Right forelimb (tissue), 1 donor: ENCODE measurements around the gene DEGS1.
"Not testable (repeated sequence)": the region's sequence is repeated elsewhere in the genome, so short reads cannot be mapped to it uniquely, and the experiment has no call there.

Experiments used
- DNase-seq: peaks from one replicate; pipeline ENCODE4 v3.0.0-alpha.2; 2018

Gene DEGS1

DNA sequence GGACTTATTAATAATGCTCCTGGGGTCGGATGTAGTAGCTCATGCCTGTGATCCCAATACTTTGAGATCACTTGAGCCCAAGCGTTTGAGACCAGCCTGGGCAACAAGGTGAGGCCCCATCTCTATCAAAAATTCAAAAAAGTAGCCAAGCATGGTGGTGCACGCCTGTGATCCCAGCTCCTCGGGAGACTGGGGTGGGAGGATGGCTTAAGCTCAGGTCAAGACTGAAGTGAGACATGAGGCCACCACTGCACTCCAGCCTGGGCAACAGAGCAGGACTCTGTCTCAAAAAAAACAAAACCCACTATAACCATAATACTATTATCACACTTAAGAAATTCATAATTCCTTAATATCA, 1.6 kb upstream of the DEGS1 start:
- no peak for DNase-seq

DNA sequence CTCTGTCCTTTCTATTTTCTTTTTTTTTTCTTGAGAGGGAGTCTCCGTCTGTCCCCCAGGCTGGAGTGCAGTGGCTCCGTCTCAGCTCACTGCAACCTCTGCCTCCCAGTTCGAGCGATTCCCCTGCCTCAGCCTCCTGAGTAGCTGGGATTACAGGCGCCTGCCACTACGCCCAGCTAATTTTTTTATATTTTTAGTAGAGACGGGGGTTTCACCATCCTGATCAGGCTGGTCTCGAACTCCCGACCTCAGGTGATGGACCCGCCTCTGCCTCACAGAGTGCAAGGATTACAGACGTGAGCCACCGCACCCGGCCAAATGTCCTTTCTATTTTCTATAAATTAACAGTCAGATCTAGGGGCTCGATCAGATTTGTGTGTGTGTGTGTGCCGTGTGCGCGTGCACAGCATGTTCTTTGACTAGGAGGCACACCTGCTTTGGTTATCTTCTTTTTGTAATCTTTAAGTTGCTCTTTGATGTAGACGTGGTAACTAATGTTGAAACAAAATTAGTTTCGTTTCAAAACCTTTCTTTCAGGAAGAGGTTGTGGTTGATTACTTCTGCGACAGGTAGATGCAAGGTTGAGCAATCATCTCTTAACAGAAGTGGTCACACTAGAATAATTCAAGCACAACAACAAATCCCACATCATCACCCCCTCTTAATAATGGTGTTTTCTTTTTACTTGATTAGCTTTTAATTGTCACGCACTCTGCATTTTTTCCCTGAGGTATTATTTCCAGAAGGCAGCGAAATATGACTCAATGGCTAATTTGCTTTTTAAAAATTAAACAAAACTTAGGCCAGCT, 779 bp upstream of the DEGS1 start:
- no peak for DNase-seq

DNA sequence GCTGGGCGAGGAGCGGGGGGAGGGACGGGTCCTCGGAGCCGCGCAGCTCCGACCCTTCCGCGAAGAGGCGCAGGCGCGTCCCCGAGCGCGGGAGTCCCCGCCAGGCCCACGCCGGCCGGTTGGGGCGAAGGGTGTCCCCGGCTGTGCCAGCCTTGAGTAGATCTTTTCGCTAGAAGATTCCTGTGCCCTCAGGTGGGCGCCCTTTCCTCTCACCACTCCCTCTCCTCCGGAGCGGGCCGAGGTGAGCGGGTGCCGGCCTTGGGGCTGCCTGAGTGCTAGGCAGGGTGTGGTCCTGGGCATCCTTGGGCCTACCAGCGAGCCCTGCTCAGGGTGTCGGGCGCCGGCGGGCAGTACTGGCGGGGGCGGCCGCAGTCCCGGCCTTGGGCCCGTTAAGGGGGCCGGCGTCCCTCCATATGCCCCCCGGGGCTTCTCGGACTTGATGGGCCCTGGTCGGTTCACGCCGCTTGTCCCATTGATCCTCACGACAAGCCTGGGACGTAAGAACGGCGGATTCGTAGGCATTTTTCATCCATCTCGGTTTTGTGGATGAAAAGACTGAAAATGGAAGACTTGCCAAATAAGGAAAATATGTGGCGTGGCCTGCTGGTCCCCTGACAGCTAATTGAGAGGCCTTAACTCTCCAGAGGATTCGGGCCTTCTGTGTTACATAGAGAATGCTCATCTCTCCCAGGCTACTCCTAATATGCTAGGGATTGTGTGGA, 712 bp downstream of the DEGS1 start:
- peak; percentile 84 for DNase-seq

DNA sequence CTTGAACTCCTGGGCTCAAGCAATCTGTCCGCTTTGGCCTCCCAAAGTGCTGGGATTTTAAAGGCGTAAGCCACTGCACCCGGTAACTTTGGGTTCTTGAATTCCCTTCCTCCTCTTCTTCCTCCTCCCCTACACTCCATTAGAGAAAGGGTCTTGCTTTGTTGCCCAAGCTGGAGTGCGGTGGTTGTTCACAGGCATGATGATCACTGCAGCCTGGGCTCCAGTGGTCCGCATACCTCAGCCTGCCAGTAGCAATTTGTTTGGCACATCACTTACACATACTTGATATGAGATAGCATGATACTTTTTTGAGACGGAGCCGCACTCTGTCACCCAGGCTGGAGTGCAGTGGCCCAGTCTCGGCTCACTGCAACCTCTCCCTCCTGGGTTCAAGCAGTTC, 2.2 kb downstream of the DEGS1 start:
- no peak for DNase-seq

DNA sequence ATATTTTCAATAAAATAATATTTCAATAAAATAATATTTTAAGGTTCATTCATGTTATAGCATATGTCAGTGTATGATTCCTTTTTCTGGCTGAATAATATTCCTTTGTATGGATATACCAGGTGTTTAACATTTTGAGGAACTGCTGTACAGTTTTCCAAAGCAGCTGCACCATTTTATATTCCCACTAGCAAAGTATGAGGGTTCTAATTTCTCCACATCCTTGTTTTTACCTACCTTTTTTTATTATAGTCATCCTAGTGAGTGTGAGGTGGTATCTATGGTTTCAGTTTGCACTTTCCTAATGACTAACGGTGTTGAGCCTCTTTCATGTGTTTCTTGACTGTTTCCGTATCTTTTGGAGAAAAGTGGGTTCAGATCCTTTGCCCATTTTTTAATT, 5.2 kb downstream of the DEGS1 start:
- DNase-seq: no peak

DNA sequence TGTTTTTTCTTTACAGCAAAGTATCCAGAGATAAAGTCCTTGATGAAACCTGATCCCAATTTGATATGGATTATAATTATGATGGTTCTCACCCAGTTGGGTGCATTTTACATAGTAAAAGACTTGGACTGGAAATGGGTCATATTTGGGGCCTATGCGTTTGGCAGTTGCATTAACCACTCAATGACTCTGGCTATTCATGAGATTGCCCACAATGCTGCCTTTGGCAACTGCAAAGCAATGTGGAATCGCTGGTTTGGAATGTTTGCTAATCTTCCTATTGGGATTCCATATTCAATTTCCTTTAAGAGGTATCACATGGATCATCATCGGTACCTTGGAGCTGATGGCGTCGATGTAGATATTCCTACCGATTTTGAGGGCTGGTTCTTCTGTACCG, 6.5 kb downstream of the DEGS1 start:
- no peak for DNase-seq

DNA sequence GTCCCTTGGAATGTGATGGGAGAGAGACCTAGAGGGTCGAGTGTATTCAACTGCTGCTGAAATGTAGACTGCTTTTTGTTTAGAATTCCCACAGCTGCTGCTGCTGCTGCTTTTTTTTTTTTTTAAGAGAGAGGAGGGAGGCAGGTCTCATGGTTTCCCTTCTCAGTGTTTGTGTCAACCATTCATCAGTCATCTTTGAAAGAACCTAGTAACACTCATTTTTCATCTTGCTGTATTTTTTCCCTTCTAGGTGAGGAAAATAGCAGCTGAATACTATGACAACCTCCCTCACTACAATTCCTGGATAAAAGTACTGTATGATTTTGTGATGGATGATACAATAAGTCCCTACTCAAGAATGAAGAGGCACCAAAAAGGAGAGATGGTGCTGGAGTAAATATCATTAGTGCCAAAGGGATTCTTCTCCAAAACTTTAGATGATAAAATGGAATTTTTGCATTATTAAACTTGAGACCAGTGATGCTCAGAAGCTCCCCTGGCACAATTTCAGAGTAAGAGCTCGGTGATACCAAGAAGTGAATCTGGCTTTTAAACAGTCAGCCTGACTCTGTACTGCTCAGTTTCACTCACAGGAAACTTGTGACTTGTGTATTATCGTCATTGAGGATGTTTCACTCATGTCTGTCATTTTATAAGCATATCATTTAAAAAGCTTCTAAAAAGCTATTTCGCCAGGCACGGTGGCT, 9.2 kb downstream of the DEGS1 start:
- DNase-seq: no peak

DNA sequence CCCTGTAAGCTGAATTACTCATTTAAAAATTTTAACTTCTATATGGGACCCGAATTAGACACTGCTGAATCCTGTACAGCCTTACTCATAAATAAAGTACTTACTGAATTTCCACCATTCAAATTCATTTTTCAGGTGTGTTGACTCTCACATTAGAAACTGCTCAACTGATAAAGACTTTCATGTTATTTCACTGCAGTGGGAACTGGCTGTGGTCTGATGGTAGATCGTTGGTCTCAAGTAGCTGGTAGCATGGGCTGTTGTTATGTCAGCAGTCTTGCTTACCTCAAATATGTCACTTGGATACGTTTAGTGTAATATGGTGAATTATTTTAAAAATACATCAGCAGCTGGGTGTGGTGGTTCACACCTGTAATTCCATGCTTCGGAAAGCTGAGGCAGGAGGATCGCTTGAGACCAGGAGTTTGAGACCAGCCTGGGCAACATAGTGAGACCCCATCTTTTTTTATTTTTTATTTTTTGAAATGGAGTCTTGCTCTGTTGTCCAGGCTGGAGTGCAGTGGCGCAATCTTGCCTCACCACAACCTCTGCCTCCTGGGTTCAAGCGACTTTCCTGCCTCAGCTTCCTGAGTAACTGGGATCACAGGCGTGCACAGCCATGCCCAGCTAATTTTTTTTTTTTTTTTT, 10.4 kb downstream of the DEGS1 start:
- no peak for DNase-seq

DNA sequence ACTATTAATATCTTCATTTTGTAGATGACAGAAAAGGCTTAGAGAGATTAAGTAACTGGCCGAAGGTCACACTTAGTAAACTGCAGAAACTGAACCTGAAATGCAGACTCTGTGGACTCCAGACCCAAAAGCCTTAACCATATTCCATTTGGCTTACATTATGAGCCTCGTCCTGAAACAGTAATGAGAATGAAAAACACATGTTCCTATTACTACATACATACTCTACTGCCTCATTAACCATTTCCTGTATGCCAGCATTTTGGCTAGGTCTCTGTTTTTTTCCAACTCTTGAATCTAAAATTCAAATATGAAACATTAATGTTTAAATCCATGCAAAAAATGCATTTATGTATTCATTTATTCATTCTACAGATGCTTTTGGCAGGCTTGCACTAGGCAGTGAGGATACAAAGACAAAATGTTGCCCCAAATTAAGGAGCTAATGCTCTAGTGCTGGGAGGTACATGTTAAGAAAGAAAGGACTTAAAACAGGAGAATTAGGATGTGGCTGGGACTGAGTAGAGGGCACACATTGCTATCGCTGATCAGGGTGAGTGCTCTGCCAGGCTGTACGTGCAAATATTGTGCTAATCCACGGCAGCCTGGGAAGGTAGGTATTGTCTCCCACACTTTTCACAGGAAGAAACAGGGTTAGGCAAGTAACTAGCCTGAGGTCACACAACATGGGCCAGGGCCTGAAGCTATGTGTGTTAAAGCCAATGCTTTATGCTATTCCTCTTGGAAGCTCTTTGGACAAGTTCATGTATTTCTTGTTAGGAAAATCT, 14.0 kb downstream of the DEGS1 start:
- DNase-seq: no peak

DNA sequence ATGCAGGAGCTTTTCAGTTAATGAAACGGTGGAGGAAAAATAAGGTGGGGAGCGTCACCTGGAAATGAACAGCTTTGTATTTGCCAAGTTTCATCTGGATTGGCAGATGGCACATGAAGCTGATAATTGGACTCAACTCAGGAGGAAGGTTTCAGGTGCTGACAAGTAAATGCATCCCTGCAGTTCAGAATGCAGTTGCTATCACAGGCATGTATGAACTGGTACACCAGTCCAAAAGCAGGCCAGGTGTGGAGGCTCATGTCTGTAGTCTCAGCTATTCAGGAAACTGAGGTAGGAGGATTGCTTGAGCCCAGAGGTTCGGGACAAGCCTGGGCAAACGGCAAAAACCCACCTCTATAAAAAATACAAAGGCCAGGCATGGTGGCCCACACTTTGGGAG, 15.5 kb downstream of the DEGS1 start:
- DNase-seq: no peak

DNA sequence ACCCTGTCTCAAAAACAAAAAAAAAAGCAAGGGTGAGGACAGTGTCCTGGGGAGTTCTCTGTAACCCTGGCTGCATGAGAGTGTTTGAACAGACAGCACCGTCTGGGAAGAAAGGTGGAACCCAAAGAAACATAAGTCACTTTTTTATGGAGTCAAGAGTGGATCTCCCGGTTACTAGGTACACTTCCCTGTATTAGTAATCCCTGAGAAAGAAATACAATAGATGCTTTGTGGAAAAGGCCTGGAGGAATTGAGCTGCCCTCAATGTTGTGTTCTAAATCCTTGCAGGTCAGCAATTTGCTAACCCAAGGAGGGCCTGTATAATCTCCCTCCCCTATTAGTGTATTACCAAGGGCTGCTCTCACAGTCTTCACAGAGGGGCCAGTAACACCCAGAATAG, 16.6 kb downstream of the DEGS1 start:
- DNase-seq: no peak

DNA sequence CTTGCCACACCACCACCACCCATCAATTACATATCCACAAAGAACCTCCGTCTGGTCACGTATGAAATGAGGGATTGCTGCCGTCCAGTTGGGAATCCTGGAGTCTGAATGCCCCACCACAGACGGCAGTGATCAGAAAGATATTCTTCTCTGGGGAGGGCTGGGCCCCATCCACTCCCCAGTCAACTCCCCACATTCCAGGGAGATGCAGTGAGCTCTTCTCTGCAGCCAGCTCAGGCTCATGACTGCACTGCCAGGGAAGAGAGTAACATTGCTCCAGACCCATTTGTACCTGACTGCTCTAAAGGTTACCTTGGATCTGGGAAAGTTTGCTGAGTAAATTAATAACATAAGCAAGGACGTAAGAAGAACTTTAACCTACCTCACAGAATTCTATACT, 18.3 kb downstream of the DEGS1 start:
- DNase-seq: no peak

DNA sequence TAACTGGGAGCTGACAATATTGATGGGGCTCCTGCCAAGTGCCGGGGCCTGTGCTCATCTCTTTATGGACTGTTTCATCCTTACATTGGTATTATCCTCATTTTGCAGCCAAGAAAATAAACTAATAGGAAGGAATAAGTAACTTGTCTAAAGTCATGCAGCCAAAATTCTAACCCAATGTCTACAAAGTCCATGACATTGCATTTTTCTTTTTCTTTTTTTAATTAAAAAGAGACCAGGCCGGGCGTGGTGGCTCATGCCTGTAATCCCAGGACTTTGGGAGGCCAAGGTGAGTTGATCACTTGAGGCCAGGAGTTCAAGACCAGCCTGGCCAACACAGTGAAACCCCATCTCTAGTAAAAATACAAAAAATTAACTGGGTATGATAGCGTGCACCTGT, 18.8 kb downstream of the DEGS1 start:
- no peak for DNase-seq

DNA sequence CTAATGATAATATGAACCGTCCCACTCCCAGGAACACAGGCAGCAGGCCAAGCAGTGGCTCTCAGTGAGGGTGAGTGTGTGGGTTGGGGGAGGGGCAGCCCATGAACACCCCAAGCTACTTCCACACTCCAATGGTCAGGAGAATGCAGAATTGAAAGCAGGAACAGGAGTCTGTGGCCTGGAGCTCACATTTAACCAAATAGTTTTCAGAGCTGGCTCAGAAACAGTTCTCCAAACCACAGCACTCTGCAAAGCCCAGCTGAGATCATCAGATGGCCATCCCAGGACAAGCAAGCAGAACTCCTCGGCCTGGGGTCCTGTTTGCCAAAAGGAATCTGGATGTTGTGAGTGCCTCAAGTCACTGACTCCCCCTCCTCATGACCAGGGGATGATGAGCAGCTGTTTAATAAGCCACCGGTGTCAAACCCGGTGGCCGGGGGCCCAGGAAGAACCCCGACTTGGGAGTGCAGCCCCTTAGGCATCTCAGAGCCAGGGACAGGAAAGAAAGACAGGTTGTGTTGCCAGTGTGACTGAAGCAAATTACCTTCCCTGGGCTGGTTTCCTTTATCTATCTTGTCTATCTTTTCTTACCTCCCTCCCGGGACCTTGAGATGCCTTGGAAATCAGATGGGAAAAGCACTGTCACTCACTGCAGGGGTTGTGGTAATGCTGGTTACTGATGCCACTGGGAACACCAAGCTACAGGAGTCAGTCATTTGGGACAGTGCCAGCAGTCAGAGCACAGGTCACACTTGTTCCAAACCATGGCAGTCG, 20.4 kb downstream of the DEGS1 start:
- DNase-seq: no peak

DNA sequence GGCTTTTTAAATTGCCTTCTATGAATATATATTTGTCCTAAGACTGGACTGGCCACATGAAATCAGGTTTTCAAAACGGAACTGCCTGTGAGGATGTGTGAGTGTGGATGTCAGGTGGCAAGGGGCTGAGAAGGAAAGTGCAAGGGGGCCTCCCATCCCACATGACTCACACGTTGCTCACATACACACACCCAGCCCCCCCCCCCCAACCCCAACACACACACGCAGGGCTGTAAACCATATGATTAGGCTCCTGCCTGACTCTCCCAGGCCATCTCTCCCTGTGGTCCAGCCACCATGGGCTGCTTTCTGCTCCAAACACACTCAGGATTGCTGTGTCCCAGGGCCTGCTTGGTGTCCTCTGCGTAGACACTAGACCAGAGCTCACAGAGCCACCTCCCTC, 22.4 kb downstream of the DEGS1 start:
- DNase-seq: no peak

DNA sequence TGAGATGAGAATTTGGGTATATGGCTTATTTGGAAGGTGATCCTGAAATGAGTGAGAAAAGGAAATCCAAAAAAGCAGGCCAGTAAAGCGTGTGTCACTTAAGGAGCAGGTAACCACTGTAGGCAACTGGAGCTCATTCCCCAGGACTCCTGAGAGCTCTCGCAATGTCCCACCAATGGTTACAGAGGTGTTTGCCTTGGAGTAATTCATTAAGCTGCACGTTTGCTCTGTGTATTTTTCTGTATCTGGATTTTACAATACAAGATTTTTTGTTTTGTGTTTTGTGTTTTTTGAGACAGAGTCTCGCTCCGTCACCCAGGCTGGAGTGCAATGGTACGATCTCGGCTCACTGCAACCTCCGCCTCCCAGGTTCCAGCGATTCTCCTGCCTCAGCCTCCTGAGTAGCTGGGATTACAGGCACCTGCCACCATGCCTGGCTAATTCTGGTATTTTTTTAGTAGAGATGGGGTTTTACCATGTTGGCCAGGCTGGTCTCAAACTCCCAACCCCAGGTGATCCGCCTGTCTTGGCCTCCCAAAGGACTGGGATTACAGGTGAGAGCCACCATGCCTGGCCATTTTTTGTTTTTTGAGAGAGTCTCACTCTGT, 23.0 kb downstream of the DEGS1 start:
- not testable (repeated sequence) for DNase-seq

DNA sequence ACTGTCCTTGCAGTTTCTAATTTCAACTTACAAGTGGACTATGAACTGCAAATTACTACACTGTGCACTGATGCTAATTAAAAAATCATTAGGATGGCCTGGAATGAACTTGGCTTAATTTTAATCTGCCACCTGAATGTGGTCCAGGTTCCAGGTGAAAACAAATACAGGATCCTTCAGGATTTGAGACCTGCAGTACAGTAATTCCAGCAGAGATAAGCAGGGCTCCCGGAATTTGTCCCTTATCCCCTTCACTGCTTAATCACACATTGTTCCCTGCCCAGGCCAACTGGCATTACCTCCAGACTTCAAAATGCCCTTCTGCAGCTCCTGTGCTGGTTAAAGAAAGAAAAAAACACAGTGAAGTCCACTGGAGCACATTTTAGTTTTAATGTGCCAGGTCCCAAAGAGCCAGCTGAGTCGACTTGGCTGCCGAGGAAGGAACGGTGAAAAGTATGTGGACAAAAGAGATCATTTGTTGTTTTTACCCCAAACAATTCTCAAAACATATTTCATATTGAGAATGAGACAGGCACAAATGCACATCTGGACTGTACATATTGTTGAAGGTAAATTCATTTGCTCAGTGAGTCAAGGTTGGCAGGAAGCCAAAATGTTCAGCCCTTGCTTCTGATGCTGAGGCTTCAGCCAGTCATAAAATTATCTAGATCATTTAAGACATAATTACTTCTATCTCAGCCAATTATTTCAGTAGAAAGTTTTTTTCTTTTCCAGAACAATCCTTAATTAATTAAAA, 28.3 kb downstream of the DEGS1 start:
- no peak for DNase-seq

DNA sequence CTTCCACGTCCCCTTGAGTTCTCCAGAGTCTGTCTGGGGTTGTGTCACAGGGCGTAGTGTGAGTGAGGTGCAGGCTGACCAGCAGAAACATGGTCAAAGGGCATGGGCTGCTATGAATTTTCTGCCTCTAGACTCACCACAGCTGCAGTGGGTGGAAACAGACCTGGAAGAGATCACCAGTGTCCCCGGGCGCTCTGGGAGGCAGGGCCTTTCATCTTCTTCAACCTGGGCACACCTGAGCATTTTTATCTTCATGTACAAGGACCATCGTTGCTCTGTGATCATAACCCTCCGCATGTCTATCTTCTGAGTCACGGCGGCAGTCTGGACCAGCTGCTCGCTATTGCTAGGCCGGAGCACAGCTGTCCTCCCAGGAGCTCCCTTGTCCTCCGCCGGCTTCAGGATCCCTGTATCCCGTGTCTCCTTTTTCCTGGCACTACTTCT, 29.6 kb downstream of the DEGS1 start:
- DNase-seq: no peak

DNA sequence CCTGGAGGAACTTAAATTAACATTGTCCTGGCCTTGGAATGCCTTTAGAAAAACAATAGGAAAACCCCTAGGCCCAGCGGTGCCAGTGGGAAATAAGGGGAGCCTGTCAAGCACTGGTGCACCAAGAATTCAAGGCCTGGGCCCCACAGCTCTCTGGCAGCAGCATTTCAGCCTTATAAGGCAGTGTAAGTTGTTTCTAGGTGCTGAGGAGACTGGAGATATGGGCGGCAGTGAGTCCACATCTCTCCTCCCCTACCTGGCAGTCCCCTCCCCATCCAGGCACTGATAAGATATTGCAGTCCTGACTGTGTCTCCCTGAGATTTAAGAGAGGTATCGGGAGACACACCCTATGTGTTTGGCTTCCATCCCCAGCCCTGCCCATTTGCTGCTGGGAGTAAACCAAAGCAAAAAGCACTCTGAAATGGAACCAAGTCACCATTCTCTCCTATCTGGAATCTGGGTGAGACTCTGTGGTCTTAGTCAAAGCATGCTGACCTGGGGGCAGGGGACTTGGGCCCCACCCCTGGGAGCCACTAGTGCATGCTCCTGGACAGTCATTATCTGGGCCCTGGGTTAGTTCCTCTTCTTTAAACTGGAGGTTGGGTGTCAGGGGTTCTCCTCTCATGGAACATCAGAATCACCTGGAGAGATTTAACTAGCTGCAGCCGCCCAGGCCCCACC, 30.5 kb downstream of the DEGS1 start:
- no peak for DNase-seq

DNA sequence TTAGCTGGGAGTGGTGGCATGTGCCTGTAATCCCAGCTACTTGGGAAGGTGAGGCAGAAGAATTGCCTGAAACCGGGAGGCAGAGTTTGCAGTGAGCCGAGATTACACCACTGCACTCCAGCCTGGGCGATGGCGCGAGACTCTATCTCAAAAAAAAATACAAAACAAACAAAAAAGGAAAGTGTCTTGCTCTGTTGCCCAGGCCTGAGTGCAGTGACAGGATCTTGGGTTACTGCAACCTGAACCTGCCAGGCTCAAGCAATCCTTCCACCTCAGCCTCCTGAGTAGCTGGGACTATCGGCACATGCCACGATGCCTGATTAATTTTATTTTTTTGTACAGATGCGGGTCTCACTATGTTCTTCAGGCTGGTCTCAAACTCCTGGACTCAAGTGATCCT, 33.3 kb downstream of the DEGS1 start:
- no peak for DNase-seq
